MM.1S (cell line): ENCODE data around the gene PHACTR1.

Source experiments
- DNase-seq: peaks from one replicate; pipeline ENCODE4 v3.0.0-alpha.2; 2015
- H2AFZ ChIP-seq: fragments of 300-600 bp; sonication (generic); 2 replicates; pipeline ENCODE4 v1.6.0; 2016; ENCODE audit warnings: antibody characterized with exemption, low read length
- H3F3A ChIP-seq: fragments of 300-600 bp; sonication (generic); 2 replicates; pipeline ENCODE4 v1.6.1; 2016; ENCODE audit warnings: mild to moderate bottlenecking, antibody characterized with exemption, low read length, moderate library complexity, mixed read lengths; ENCODE audit not compliant: insufficient read depth
- H3K27ac ChIP-seq: fragments of 300-600 bp; sonication (generic); 2 replicates; pipeline ENCODE4 v1.5.1; 2016; ENCODE audit warnings: mild to moderate bottlenecking, low read length
- H3K27me3 ChIP-seq: fragments of 300-600 bp; sonication (generic); replicated peaks from 2 replicates; pipeline ENCODE4 v1.6.0; 2016; ENCODE audit warnings: low read length; ENCODE audit not compliant: insufficient read depth
- H3K36me3 ChIP-seq: fragments of 300-600 bp; sonication (generic); replicated peaks from 2 replicates; pipeline ENCODE4 v1.6.1; 2016; ENCODE audit warnings: mild to moderate bottlenecking, low read length, mixed read lengths; ENCODE audit not compliant: insufficient read depth
- H3K4me1 ChIP-seq: fragments of 300-600 bp; sonication (generic); 2 replicates; pipeline ENCODE4 v1.6.1; 2016; ENCODE audit warnings: low read length, mixed read lengths
- H3K4me2 ChIP-seq: fragments of 300-600 bp; sonication (generic); 2 replicates; pipeline ENCODE4 v1.6.0; 2016; ENCODE audit warnings: low read depth, low read length
- H3K4me3 ChIP-seq: fragments of 300-600 bp; sonication (generic); 2 replicates; pipeline ENCODE4 v1.5.1; 2016; ENCODE audit warnings: low read length, mixed read lengths
- H3K79me2 ChIP-seq: fragments of 300-600 bp; sonication (generic); 2 replicates; pipeline ENCODE4 v1.6.1; 2016; ENCODE audit warnings: mixed run types, low read length, mixed read lengths
- H3K9ac ChIP-seq: fragments of 300-600 bp; sonication (generic); 2 replicates; pipeline ENCODE4 v1.6.1; 2016; ENCODE audit warnings: low read length, mixed read lengths
- H3K9me2 ChIP-seq: fragments of 300-600 bp; sonication (generic); replicated peaks from 2 replicates; pipeline ENCODE4 v1.6.1; 2016; ENCODE audit warnings: mild to moderate bottlenecking, low read length, mixed read lengths; ENCODE audit not compliant: insufficient read depth
- H3K9me3 ChIP-seq: fragments of 300-600 bp; sonication (generic); replicated peaks from 2 replicates; pipeline ENCODE4 v1.6.1; 2016; ENCODE audit warnings: mild to moderate bottlenecking, low read length, mixed read lengths; ENCODE audit not compliant: insufficient read depth
- H4K20me1 ChIP-seq: fragments of 300-600 bp; sonication (generic); 2 replicates; pipeline ENCODE4 v1.6.1; 2016; ENCODE audit warnings: mild to moderate bottlenecking, low read length, moderate library complexity, mixed read lengths; ENCODE audit not compliant: insufficient read depth
- EZH2 ChIP-seq: fragments of 300-600 bp; sonication (generic); optimal IDR thresholded peaks from 2 replicates; pipeline ENCODE3; 2017; ENCODE audit warnings: low read depth, mild to moderate bottlenecking, antibody characterized with exemption, low read length, mixed read lengths
- EZH2phosphoT487 ChIP-seq: fragments of 300-600 bp; sonication (generic); IDR thresholded peaks from 2 replicates; pipeline ENCODE4 v1.6.1; 2018; ENCODE audit warnings: antibody characterized with exemption, low read length
- TF ChIP-seq, protein P1 (sequence below): fragments of 300-600 bp; sonication (generic); IDR thresholded peaks from 2 replicates; pipeline ENCODE4 v1.5.1; 2016; ENCODE audit warnings: antibody characterized with exemption, low read length, mixed read lengths

PHACTR1 gene

DNA sequence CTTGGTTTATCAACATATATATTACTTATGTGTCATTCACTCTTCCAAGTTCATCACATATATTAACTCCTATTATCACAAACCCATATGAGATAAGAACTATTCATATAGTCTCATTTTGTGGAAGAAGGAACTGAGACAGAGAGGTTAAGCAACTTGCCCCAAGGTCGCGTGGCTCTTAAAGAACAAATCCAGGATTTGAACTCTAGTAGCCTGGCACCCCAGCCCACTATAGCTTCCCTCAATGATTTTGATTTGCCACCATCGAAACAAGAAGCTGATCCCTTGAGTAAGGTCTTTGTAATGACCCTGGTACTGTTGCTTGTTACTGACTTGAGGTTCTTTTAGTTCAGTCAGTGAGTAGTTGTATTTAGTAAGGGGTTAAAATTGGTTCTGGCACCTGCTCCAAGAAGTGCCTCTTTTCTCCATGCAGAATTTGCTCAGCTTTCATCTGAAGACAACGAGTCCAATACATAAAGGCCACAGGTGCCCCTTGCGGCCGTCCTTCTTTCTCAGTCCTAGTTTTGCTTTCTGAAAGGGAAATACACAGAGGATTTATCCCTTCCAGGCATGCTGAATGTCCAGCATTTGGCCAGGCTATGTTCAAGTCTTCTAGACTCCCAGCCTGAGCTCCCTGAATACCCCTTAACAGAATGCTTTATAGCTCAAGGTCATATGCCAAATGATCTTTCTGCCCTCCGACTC lies 358.7 kb downstream of the PHACTR1 start:
- H3F3A ChIP-seq = no peaks in the 10 kb centered on the region
- H3K4me1 ChIP-seq = no peaks in the 10 kb centered on the region
- H3K9ac ChIP-seq = no peak overlapping the region
- H3K27me3 ChIP-seq = no peaks in the 10 kb centered on the region
- H3K9me3 ChIP-seq = no peaks in the 10 kb centered on the region
- DNase-seq = no peak
- no peak for TF ChIP-seq EZH2
- TF ChIP-seq, protein P1, sequence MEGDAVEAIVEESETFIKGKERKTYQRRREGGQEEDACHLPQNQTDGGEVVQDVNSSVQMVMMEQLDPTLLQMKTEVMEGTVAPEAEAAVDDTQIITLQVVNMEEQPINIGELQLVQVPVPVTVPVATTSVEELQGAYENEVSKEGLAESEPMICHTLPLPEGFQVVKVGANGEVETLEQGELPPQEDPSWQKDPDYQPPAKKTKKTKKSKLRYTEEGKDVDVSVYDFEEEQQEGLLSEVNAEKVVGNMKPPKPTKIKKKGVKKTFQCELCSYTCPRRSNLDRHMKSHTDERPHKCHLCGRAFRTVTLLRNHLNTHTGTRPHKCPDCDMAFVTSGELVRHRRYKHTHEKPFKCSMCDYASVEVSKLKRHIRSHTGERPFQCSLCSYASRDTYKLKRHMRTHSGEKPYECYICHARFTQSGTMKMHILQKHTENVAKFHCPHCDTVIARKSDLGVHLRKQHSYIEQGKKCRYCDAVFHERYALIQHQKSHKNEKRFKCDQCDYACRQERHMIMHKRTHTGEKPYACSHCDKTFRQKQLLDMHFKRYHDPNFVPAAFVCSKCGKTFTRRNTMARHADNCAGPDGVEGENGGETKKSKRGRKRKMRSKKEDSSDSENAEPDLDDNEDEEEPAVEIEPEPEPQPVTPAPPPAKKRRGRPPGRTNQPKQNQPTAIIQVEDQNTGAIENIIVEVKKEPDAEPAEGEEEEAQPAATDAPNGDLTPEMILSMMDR = no peak
- no peak for TF ChIP-seq EZH2phosphoT487
- H2AFZ ChIP-seq = no peak overlapping the region
- H3K79me2 ChIP-seq = no peaks in the 10 kb centered on the region
- no peak overlapping the region for H3K27ac ChIP-seq
- no peak overlapping the region for H3K4me3 ChIP-seq
- H4K20me1 ChIP-seq = no peaks in the 10 kb centered on the region
- no peak overlapping the region for H3K4me2 ChIP-seq
- no peaks in the 10 kb centered on the region for H3K9me2 ChIP-seq
- H3K36me3 ChIP-seq = no peaks in the 10 kb centered on the region

DNA sequence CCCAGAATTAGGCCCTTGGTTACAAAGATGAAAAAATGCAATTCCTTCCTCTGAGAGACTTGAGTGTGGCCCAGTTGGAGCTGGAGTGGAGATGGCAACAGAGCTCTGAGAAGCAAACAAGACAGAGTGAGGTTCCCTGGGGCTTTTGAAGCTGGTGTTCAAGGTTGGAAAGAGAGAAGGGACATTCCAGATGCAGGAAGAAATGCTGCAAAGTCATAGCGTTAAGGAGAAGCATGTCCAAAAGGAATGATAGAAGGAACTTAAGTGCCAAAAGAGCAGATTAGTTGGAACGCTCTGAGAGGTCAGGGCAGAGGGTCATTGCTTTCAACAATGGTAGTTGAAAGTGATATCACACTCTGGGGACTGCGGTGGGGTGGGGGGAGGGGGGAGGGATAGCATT lies 360.0 kb downstream of the PHACTR1 start:
- no peak overlapping the region for H3K27ac ChIP-seq
- no peaks in the 10 kb centered on the region for H3K27me3 ChIP-seq
- H3K79me2 ChIP-seq = no peaks in the 10 kb centered on the region
- no peaks in the 10 kb centered on the region for H3F3A ChIP-seq
- H3K4me1 ChIP-seq = no peaks in the 10 kb centered on the region
- H2AFZ ChIP-seq = no peak overlapping the region
- no peaks in the 10 kb centered on the region for H4K20me1 ChIP-seq
- H3K4me3 ChIP-seq = no peak overlapping the region
- no peaks in the 10 kb centered on the region for H3K36me3 ChIP-seq
- TF ChIP-seq EZH2 (no peak), EZH2phosphoT487 (no peak)
- TF ChIP-seq, protein P1 = no peak
- DNase-seq = no peak
- no peaks in the 10 kb centered on the region for H3K9me3 ChIP-seq
- H3K9me2 ChIP-seq = no peaks in the 10 kb centered on the region
- no peak overlapping the region for H3K9ac ChIP-seq
- H3K4me2 ChIP-seq = no peak overlapping the region

DNA sequence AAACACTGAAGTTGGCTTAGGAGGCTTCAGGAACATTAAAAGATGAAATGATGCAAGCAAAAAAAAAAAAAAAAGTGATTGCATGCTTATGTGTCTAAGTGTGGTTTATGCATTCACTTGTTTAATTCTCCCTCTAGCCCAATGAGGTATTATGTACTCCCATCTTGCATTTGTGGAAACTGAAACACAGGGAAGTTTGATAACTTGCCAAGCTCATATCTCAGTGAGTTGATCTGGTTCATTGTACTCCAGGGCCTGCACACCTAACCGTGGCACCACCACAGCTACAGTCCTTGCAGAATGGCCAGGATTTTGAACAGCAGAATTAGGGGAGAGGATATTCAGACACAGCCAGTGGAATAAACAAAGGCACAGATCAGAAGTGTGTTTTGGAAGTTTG lies 360.6 kb downstream of the PHACTR1 start:
- H3K36me3 ChIP-seq = no peaks in the 10 kb centered on the region
- H4K20me1 ChIP-seq = no peaks in the 10 kb centered on the region
- no peaks in the 10 kb centered on the region for H3K4me1 ChIP-seq
- H2AFZ ChIP-seq = no peak overlapping the region
- no peak overlapping the region for H3K9ac ChIP-seq
- no peak overlapping the region for H3K4me3 ChIP-seq
- TF ChIP-seq EZH2 (no peak), EZH2phosphoT487 (no peak)
- TF ChIP-seq, protein P1 = no peak
- no peaks in the 10 kb centered on the region for H3K9me3 ChIP-seq
- DNase-seq = no peak
- no peaks in the 10 kb centered on the region for H3F3A ChIP-seq
- H3K27me3 ChIP-seq = no peaks in the 10 kb centered on the region
- H3K4me2 ChIP-seq = no peak overlapping the region
- no peak overlapping the region for H3K27ac ChIP-seq
- no peaks in the 10 kb centered on the region for H3K9me2 ChIP-seq
- no peaks in the 10 kb centered on the region for H3K79me2 ChIP-seq
